CD14-positive monocyte (primary cell): ENCODE results near the gene CX3CL1. TPM values are rescaled to one million over a fixed set of nuclear protein-coding genes. Genes with fewer than 3 reads are reported as not detected.
A peak's percentile ranks its signal among the peaks of the same experiment; 100 is the strongest.

ENCODE experiments used
- DNase-seq, 3 donors: peaks; one replicate each; pipeline ENCODE4 v3.0.0-alpha.2; 2011 to 2022
- H2AFZ ChIP-seq: 2 replicates; pipeline ENCODE4 v1.6.0; 2012; ENCODE audit warnings: mild to moderate bottlenecking, low read depth, low read length, inconsistent platforms; ENCODE audit not compliant: insufficient read depth, poor library complexity, severe bottlenecking
- H3K27ac ChIP-seq, 2 donors: 1 replicate in 1 of 2; 2 replicates in 1 of 2; pipeline ENCODE4 v1.5.1; 2012 to 2013; ENCODE audit warnings: low read length in 2 of 2, control low read depth in 1 of 2, inconsistent platforms in 1 of 2, low read depth in 1 of 2, mild to moderate bottlenecking in 1 of 2
- H3K27me3 ChIP-seq, 2 donors: one replicate each; pipeline versions ENCODE4 v1.6.0 to v1.6.1; 2011 to 2013; ENCODE audit warnings: low read length in 2 of 2; ENCODE audit not compliant: control insufficient read depth in 2 of 2, insufficient read depth in 2 of 2
- H3K36me3 ChIP-seq, 2 donors: replicated peaks in 1 of 2; 1 replicate in 1 of 2; 2 replicates in 1 of 2; pipeline versions ENCODE4 v1.5.1 to v1.6.1; 2012 to 2013; ENCODE audit warnings: low read length in 2 of 2, control low read depth in 1 of 2, inconsistent platforms in 1 of 2, mild to moderate bottlenecking in 1 of 2; ENCODE audit not compliant: insufficient read depth in 2 of 2, control insufficient read depth in 1 of 2
- H3K4me1 ChIP-seq, 2 donors: 1 replicate in 1 of 2; 2 replicates in 1 of 2; pipeline versions ENCODE4 v1.5.1 to v1.6.1; 2012 to 2013; ENCODE audit warnings: low read length in 2 of 2, control low read depth in 1 of 2, inconsistent platforms in 1 of 2, mild to moderate bottlenecking in 1 of 2, moderate library complexity in 1 of 2; ENCODE audit not compliant: insufficient read depth in 2 of 2, control insufficient read depth in 1 of 2
- H3K4me2 ChIP-seq: replicated peaks from 2 replicates; pipeline ENCODE3; 2012; ENCODE audit warnings: low read length, moderate library complexity, mild to moderate bottlenecking; ENCODE audit not compliant: poor library complexity, severe bottlenecking; ENCODE audit errors: extremely low read depth
- H3K4me3 ChIP-seq, 3 experiments: fragments of 200-600 bp in 1 of 3; sonication (generic) in 1 of 3; replicated peaks in 1 of 3; 1 replicate in 2 of 3; 2 replicates in 1 of 3; pipeline ENCODE4 v1.5.1; 2011 to 2013; ENCODE audit warnings: low read length in 3 of 3, mild to moderate bottlenecking in 3 of 3, control low read depth in 2 of 3, low read depth in 2 of 3, inconsistent platforms in 1 of 3, moderate library complexity in 1 of 3
- H3K79me2 ChIP-seq: 2 replicates; pipeline ENCODE4 v1.6.0; 2012; ENCODE audit warnings: mild to moderate bottlenecking, control low read depth, inconsistent platforms, low read length, moderate library complexity; ENCODE audit not compliant: insufficient read depth
- H3K9ac ChIP-seq: 2 replicates; pipeline ENCODE4 v1.6.0; 2017; ENCODE audit warnings: low read length, mild to moderate bottlenecking; ENCODE audit not compliant: insufficient read depth, poor library complexity, severe bottlenecking
- H3K9me3 ChIP-seq, 2 donors: replicated peaks in 1 of 2; 1 replicate in 1 of 2; 2 replicates in 1 of 2; pipeline versions ENCODE4 v1.5.1 to v1.6.1; 2012 to 2013; ENCODE audit warnings: low read length in 2 of 2, control low read depth in 1 of 2; ENCODE audit not compliant: control insufficient read depth in 1 of 2, insufficient read depth in 1 of 2
- H4K20me1 ChIP-seq: 2 replicates; pipeline ENCODE4 v1.6.0; 2012; ENCODE audit warnings: mild to moderate bottlenecking, low read length, control low read depth, moderate library complexity; ENCODE audit not compliant: insufficient read depth
- H3K27ac Mint-ChIP-seq, 7 donors: one replicate each; pipeline ENCODE4 v1.8.0; 2020; ENCODE audit warnings: mild to moderate bottlenecking in 7 of 7, mixed read lengths in 7 of 7, moderate library complexity in 6 of 7, inconsistent platforms in 2 of 7
- H3K27me3 Mint-ChIP-seq, 3 donors: one replicate each; pipeline ENCODE4 v1.8.0; 2021 to 2022; ENCODE audit warnings: low read depth in 3 of 3, mild to moderate bottlenecking in 3 of 3, mixed read lengths in 3 of 3, moderate library complexity in 3 of 3, inconsistent platforms in 1 of 3
- H3K36me3 Mint-ChIP-seq, 2 donors: one replicate each; pipeline ENCODE4 v1.8.0; 2020; ENCODE audit warnings: mixed read lengths in 2 of 2, inconsistent platforms in 1 of 2, mild to moderate bottlenecking in 1 of 2
- H3K4me1 Mint-ChIP-seq: one replicate; pipeline ENCODE4 v1.8.0; 2020; ENCODE audit warnings: mild to moderate bottlenecking, mixed read lengths
- H3K4me3 Mint-ChIP-seq, 2 donors: one replicate each; pipeline ENCODE4 v1.8.0; 2020; ENCODE audit warnings: mild to moderate bottlenecking in 2 of 2, mixed read lengths in 2 of 2, moderate library complexity in 1 of 2
- H3K9me3 Mint-ChIP-seq, 7 donors: one replicate each; pipeline ENCODE4 v1.8.0; 2020 to 2022; ENCODE audit warnings: mixed read lengths in 7 of 7, mild to moderate bottlenecking in 6 of 7, moderate library complexity in 6 of 7, inconsistent platforms in 2 of 7
- WGBS: methylation state at CpG from one replicate; pipeline ENCODE4 v1.1.5; 2013; ENCODE audit warnings: missing lambda C conversion rate; ENCODE audit not compliant: insufficient coverage; 5-methylcytosine and 5-hydroxymethylcytosine counted together
- intact Hi-C, 2 donors: fragments of 100-400 bp; cut with micrococcal nuclease; formaldehyde crosslinking; loops; one replicate each; pipeline versions ENCODE4 v1.15.0 to v1.15.1; 2023
- polyA plus RNA-seq, 3 donors: library from polyadenylated mRNA; depleted of rRNA in 1 of 3; unstranded in 2 of 3; stranded (reverse) in 1 of 3; fragments of 300-500 nt in 2 of 3; fragments of >200 nt in 1 of 3; fragmentation: Illumina TruSeq in 2 of 3; gene quantifications; 1 replicate in 2 of 3; 2 replicates in 1 of 3; pipeline ENCODE4 v1.2.3, GENCODE V29; 2012 to 2021
- TF ChIP-seq, protein P1 (sequence below): fragments of 200-600 bp; IDR thresholded peaks from one replicate; pipeline ENCODE4 v1.8.0; 2022; ENCODE audit warnings: antibody characterized with exemption, mild to moderate bottlenecking

The CX3CL1 gene
- polyA plus RNA-seq, 3 donors = not detected

GRCh38 chr16:57364143-57364542, 8.1 kb upstream of the CX3CL1 start:
- H3K36me3 Mint-ChIP-seq = no peaks in the 10 kb centered on the region
- H4K20me1 ChIP-seq = no peaks in the 10 kb centered on the region
- no peaks in the 10 kb centered on the region for H3K79me2 ChIP-seq
- peaks cover 10% of the 10 kb centered on the region for H3K4me1 Mint-ChIP-seq
- DNase-seq = no peak
- H3K4me3 Mint-ChIP-seq = no peak overlapping the region
- no peak overlapping the region for H3K4me2 ChIP-seq
- H3K27me3 Mint-ChIP-seq = peaks cover 11 to 35% (median 12%) of the 10 kb centered on the region in 3 donors
- peaks cover 10 to 18% of the 10 kb centered on the region in 2 donors for H3K4me1 ChIP-seq
- H3K9ac ChIP-seq = no peak overlapping the region
- no peaks in the 10 kb centered on the region for H3K9me3 ChIP-seq
- TF ChIP-seq, protein P1, sequence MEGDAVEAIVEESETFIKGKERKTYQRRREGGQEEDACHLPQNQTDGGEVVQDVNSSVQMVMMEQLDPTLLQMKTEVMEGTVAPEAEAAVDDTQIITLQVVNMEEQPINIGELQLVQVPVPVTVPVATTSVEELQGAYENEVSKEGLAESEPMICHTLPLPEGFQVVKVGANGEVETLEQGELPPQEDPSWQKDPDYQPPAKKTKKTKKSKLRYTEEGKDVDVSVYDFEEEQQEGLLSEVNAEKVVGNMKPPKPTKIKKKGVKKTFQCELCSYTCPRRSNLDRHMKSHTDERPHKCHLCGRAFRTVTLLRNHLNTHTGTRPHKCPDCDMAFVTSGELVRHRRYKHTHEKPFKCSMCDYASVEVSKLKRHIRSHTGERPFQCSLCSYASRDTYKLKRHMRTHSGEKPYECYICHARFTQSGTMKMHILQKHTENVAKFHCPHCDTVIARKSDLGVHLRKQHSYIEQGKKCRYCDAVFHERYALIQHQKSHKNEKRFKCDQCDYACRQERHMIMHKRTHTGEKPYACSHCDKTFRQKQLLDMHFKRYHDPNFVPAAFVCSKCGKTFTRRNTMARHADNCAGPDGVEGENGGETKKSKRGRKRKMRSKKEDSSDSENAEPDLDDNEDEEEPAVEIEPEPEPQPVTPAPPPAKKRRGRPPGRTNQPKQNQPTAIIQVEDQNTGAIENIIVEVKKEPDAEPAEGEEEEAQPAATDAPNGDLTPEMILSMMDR = no peak
- no CpG with 5 or more reads among the region's 3 CpGs for WGBS
- no peaks in the 10 kb centered on the region for H3K9me3 Mint-ChIP-seq
- no peak overlapping the region for H3K27ac ChIP-seq
- no peaks in the 10 kb centered on the region for H3K27me3 ChIP-seq
- intact Hi-C loops = no loop called here
- no peaks in the 10 kb centered on the region for H3K36me3 ChIP-seq
- no peak overlapping the region for H3K4me3 ChIP-seq
- peak overlapping the region in 3 of 7 donors; percentile 13 to 72 (median 64) for H3K27ac Mint-ChIP-seq
- H2AFZ ChIP-seq = no peak overlapping the region

DNA sequence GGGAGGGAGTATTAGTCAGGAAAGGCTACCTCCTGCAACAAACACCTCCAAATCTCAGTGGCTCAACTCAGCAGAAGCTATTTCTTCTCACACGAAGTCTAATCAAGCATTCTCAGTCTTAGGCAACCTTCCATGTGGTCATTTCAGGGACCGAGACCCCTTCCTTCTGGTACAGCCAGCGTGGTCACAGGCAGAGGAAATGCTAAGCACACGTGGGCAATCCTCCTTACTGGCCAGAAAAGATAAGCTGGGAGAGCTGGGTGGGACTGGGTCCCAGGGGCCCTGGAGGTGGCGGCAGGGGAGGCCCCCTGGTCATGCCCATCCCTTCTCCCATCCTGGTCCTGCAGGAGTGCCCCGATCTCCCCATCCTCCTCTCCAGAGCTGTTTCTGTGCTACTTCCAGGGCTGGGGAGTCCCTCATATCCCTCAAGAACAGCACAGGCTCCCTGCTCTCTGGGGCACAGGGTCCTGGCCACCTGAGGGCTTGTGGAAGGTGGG, 5.7 kb upstream of the CX3CL1 start:
- TF ChIP-seq, protein P1 = no peak
- 14% methylated on average over 1 of the region's 6 CpGs for WGBS

More for the DNA sequence above, 5.7 kb upstream of the CX3CL1 start:
- Histone ChIP-seq H3K27me3 (no peaks in the 10 kb centered on the region), H3K4me2 (no peak overlapping the region), H3K27ac (no peak overlapping the region), H3K4me1 (peaks cover 10 to 18% of the 10 kb centered on the region in 2 donors), H3K36me3 (no peaks in the 10 kb centered on the region), H3K79me2 (no peaks in the 10 kb centered on the region), H2AFZ (peak overlapping the region; percentile 53), H3K4me3 (no peak overlapping the region), H3K9ac (peak overlapping the region; percentile 15), H3K9me3 (no peaks in the 10 kb centered on the region), H4K20me1 (no peaks in the 10 kb centered on the region)
- H3K4me3 Mint-ChIP-seq = no peak overlapping the region
- no peaks in the 10 kb centered on the region for H3K9me3 Mint-ChIP-seq
- H3K27ac Mint-ChIP-seq = peak overlapping the region in 1 of 7 donors; percentile 6
- no peaks in the 10 kb centered on the region for H3K36me3 Mint-ChIP-seq
- no peak for DNase-seq
- intact Hi-C loops = no loop called here
- peaks cover 11 to 42% (median 16%) of the 10 kb centered on the region in 3 donors for H3K27me3 Mint-ChIP-seq
- H3K4me1 Mint-ChIP-seq = peaks cover 10% of the 10 kb centered on the region
